AG10803 (cell line): ENCODE data around the gene CLASP1.
A peak's percentile ranks its signal among the peaks of the same experiment; 100 is the strongest.

ENCODE experiments used
- DNase-seq: peaks from one replicate; pipeline ENCODE4 v3.0.0; 2010; ENCODE audit warnings: low read depth
- H3K4me3 ChIP-seq: 2 replicates; pipeline ENCODE4 v1.5.1; 2011; ENCODE audit warnings: mild to moderate bottlenecking, low read length, control low read depth
- CTCF ChIP-seq: conservative IDR thresholded peaks from 2 replicates; pipeline ENCODE4 v1.5.1; 2011; ENCODE audit warnings: mild to moderate bottlenecking, low read length, control low read depth, inconsistent platforms

CLASP1 gene

DNA sequence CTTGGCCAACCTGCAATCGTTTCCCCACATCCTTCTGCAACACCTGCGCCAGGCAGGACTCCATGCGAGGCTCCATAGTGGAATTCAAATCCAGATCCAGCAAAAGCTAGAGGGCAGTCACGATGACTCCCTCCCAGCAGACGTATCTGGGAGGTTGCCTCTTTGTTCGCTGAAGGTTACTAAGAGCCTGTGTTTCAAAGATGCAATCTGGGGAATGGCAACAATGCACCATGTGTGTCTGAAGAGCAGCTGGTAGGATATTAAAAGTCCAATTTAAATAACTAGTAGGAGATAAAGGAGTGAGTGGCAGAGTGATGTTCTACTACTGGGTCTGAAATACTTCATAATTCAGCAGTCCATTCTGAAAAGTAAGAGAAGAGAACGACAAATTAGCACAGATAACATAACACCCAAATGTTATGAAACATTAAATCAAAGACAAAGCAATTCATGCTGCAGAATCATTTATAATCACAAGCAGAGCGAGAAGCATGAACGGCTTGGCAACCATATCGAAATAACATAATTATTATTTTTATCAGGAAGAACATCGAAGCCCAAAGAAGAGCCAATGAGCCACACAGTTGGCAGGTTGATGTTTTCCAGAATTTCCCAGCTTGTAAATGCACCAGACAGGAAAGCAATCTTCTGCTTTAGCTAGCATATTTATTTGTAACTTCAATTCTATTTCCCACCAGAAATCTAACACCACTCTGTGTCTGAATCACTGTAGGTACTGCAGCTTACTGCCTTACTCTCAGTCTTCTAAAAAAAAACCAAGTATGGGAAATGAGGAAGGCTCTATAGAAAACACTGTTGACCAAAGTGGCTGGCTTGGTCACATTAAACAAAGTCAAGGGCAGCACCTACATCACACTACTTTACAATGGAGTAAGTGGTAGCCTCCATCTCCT, 43.2 kb downstream of the CLASP1 start:
- no peak for DNase-seq
- no peak overlapping the region for H3K4me3 ChIP-seq
- no peak for TF ChIP-seq CTCF

- no peak for DNase-seq
- no peak overlapping the region for H3K4me3 ChIP-seq
- TF ChIP-seq CTCF, result no peak
Observed at GRCh38 chr2:121603185-121603584, 46.1 kb downstream of the CLASP1 start.

GRCh38 chr2:121599963-121600651, 49.2 kb downstream of the CLASP1 start:
- DNase-seq, result peak; percentile 20
- no peak overlapping the region for H3K4me3 ChIP-seq
- no peak for TF ChIP-seq CTCF

DNA sequence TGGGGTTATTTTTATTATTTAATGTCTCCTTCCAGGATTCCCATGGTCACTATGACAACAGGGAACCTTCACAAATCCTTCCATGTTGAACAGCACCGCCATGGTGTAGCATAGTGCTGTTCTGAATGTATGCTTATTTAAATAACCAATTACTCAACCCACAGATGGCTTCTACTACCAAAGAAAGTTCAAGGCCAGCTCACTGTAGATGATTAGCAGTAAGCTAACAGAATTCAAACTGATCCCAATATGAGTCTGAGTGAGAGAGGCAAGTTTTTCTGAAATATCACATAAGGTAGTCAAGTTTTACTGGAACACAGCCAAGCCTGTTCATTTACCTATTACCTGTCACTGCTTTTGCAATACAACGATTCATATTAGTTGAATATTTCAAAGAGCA, 51.2 kb downstream of the CLASP1 start:
- no peak for DNase-seq
- H3K4me3 ChIP-seq, result no peak overlapping the region
- TF ChIP-seq CTCF, result no peak

- H3K4me3 ChIP-seq, result peak overlapping the region; percentile 38
- peak; percentile 66 for TF ChIP-seq CTCF
- DNase-seq, result peak; percentile 57
Observed at GRCh38 chr2:121596221-121597080, 52.8 kb downstream of the CLASP1 start.

- H3K4me3 ChIP-seq, result no peak overlapping the region
- TF ChIP-seq CTCF, result no peak
- DNase-seq, result no peak
Observed at GRCh38 chr2:121595012-121595891, 54.0 kb downstream of the CLASP1 start.
